Measurements from ENCODE around the gene HAPLN2.
"Not testable (repeated sequence)": the region's sequence is repeated elsewhere in the genome, so short reads cannot be mapped to it uniquely, and the experiment has no call there.

The HAPLN2 gene

DNA sequence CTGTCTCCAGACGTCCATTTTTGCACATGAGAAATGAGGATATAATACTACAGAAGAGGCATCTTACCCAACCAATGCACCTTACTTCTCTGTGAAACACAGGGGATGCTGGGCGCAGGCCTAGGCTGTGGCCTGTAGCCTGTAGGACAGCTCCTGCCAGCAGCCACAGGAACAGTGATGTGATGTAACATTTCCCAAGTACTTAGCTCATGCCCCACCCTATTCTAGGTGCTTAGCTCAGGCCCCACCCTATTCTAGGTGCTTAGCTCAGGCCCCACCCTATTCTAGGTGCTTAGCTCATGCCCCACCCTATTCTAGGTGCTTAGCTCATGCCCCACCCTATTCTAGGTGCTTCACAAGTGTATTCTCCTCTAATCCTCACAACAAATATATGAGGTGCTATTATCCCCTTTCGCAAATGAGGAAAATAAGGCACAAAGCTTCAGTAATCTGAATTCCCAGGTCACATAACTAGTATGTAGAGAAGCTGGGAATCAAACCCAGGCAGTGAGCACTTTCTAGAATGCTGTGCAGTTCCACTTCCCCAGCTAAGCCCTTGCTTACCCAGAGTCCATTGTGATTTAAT, 32.2 kb upstream of the HAPLN2 start:
- no peak overlapping the region for H3K4me3 ChIP-seq (ENCODE audit: low read depth, low read length)
- ChIA-PET CTCF (interaction anchor here (0.5 to 3.3 kb wide), 14 partner anchors 13 to 201 kb away, joined by 3 to 18 read pairs (median 4); partner anchors contain the start of gene GPATCH4), POLR2A (interaction anchor here (0.9 to 1.3 kb wide), 5 partner anchors 8 to 130 kb away, joined by 3 to 4 read pairs (median 4); no protein-coding TSS in a partner anchor)
- no peaks in the 10 kb centered on the region for H3K9me3 ChIP-seq (ENCODE audit: control insufficient read depth, insufficient read depth, low read depth, low read length)
- no peaks in the 10 kb centered on the region for H3K36me3 ChIP-seq (ENCODE audit: control insufficient read depth in 2 of 2, insufficient read depth in 1 of 2, low read length in 2 of 2)
- H3K4me1 ChIP-seq (ENCODE audit: control insufficient read depth, insufficient read depth, low read length) = no peaks in the 10 kb centered on the region
- TF ChIP-seq, protein P1, sequence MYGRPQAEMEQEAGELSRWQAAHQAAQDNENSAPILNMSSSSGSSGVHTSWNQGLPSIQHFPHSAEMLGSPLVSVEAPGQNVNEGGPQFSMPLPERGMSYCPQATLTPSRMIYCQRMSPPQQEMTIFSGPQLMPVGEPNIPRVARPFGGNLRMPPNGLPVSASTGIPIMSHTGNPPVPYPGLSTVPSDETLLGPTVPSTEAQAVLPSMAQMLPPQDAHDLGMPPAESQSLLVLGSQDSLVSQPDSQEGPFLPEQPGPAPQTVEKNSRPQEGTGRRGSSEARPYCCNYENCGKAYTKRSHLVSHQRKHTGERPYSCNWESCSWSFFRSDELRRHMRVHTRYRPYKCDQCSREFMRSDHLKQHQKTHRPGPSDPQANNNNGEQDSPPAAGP (tag by site-specific recombination; IDR thresholded peaks at IDR 0.05) = peak; percentile 92; the same call in 1 of the 2 replicates
- TF ChIP-seq ZNF777 (tag by site-specific recombination; IDR thresholded peaks at IDR 0.05; ENCODE audit: borderline replicate concordance) (no peak), KLF1 (tag by site-specific recombination; IDR thresholded peaks at IDR 0.05) (peak; percentile 95), SP3 (tag by site-specific recombination; IDR thresholded peaks at IDR 0.05) (peak; percentile 36; the same call in 1 of the 2 replicates)
- TF ChIP-seq, protein P2, sequence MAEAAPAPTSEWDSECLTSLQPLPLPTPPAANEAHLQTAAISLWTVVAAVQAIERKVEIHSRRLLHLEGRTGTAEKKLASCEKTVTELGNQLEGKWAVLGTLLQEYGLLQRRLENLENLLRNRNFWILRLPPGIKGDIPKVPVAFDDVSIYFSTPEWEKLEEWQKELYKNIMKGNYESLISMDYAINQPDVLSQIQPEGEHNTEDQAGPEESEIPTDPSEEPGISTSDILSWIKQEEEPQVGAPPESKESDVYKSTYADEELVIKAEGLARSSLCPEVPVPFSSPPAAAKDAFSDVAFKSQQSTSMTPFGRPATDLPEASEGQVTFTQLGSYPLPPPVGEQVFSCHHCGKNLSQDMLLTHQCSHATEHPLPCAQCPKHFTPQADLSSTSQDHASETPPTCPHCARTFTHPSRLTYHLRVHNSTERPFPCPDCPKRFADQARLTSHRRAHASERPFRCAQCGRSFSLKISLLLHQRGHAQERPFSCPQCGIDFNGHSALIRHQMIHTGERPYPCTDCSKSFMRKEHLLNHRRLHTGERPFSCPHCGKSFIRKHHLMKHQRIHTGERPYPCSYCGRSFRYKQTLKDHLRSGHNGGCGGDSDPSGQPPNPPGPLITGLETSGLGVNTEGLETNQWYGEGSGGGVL (tag by site-specific recombination; IDR thresholded peaks at IDR 0.05) = no peak
- no peak overlapping the region for H3K27ac ChIP-seq (ENCODE audit: extremely low read depth, low read depth, low read length)

DNA sequence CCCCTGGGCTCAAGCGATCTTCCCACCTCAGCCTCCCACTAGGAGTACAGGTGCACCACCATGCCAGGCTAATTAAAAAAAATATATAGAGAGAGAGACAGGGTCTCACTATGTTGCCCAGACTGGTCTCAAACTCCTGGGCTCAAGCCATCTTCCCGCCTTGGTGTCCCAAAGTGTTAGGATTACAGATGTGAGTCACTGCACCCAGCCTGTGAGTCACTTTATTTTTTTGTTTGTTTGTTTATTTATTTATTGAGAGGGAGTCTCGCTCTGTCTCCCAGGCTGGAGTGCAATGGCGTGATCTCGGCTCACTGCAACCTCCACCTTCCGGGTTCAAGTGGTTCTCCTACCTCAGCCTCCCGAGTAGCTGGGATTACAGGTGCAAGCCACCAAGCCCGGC, 31.3 kb upstream of the HAPLN2 start:
- POLR2A ChIA-PET; H3K4me1 ChIP-seq (ENCODE audit: control insufficient read depth, insufficient read depth, low read length); H3K9me3 ChIP-seq (ENCODE audit: control insufficient read depth, insufficient read depth, low read depth, low read length); H3K27ac ChIP-seq (ENCODE audit: extremely low read depth, low read depth, low read length); H3K36me3 ChIP-seq (ENCODE audit: control insufficient read depth in 2 of 2, insufficient read depth in 1 of 2, low read length in 2 of 2); H3K4me3 ChIP-seq (ENCODE audit: low read depth, low read length): not testable (repeated sequence)
- TF ChIP-seq, protein P1 (tag by site-specific recombination; IDR thresholded peaks at IDR 0.05) = 0 out of 2 replicates have a peak, but pooled peaks have one; percentile 22
- CTCF ChIA-PET = interaction anchor here (0.5 to 3.3 kb wide), 4 partner anchors 14 to 21 kb away, joined by 4 to 18 read pairs (median 6); partner anchors contain the start of gene GPATCH4

DNA sequence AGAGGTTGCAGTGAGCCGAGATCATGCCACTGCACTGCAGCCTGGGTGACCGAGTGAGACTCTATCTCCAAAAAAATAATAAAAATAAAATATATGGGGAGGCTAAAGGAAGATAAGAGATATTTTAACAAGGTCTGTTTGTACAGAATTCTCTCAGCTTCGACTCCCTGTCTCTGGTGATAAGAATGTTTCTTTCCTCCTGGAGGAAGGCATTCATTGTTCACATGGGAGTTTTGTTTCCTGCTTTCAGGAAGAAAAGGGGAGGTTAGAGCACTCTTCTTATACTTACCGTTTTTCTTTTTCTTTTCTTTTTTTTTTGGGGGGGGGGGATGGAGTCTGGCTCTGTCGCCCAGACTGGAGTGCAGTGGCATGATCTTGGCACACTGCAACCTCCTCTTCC, 29.7 kb upstream of the HAPLN2 start:
- POLR2A ChIA-PET = no interaction called here
- Histone ChIP-seq H3K4me1 (ENCODE audit: control insufficient read depth, insufficient read depth, low read length) (no peaks in the 10 kb centered on the region), H3K9me3 (ENCODE audit: control insufficient read depth, insufficient read depth, low read depth, low read length) (no peaks in the 10 kb centered on the region), H3K4me3 (ENCODE audit: low read depth, low read length) (no peak overlapping the region), H3K27ac (ENCODE audit: extremely low read depth, low read depth, low read length) (no peak overlapping the region), H3K36me3 (ENCODE audit: control insufficient read depth in 2 of 2, insufficient read depth in 1 of 2, low read length in 2 of 2) (peaks cover 0 to 22% of the 10 kb centered on the region in 2 experiments; a peak in 1 of 3 replicates)
- TF ChIP-seq ZNF48 (tag by site-specific recombination; IDR thresholded peaks at IDR 0.05) (no peak), ZNF404 (tag by site-specific recombination; IDR thresholded peaks at IDR 0.05) (no peak), ZNF24 (tag by site-specific recombination; IDR thresholded peaks at IDR 0.05) (no peak), ZIC2 (tag by site-specific recombination; IDR thresholded peaks at IDR 0.05) (no peak), EGR2 (tag by site-specific recombination; IDR thresholded peaks at IDR 0.05; ENCODE audit: low read depth) (no peak), SP2 (tag by site-specific recombination; IDR thresholded peaks at IDR 0.05) (no peak), KLF9 (tag by site-specific recombination; IDR thresholded peaks at IDR 0.05; ENCODE audit: low read depth) (no peak), ZNF600 (tag by site-specific recombination; IDR thresholded peaks at IDR 0.05) (no peak), ZNF777 (tag by site-specific recombination; IDR thresholded peaks at IDR 0.05; ENCODE audit: borderline replicate concordance) (no peak), MYNN (tag by site-specific recombination; IDR thresholded peaks at IDR 0.05; ENCODE audit: borderline replicate concordance) (no peak), ZNF138 (tag by site-specific recombination; IDR thresholded peaks at IDR 0.05; ENCODE audit: borderline replicate concordance) (no peak), ZNF623 (tag by site-specific recombination; IDR thresholded peaks at IDR 0.05) (no peak), ZNF701 (tag by site-specific recombination; IDR thresholded peaks at IDR 0.05) (no peak)
- TF ChIP-seq, protein P3, sequence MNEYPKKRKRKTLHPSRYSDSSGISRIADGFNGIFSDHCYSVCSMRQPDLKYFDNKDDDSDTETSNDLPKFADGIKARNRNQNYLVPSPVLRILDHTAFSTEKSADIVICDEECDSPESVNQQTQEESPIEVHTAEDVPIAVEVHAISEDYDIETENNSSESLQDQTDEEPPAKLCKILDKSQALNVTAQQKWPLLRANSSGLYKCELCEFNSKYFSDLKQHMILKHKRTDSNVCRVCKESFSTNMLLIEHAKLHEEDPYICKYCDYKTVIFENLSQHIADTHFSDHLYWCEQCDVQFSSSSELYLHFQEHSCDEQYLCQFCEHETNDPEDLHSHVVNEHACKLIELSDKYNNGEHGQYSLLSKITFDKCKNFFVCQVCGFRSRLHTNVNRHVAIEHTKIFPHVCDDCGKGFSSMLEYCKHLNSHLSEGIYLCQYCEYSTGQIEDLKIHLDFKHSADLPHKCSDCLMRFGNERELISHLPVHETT (tag by site-specific recombination; IDR thresholded peaks at IDR 0.05) = no peak
- TF ChIP-seq, protein P4, sequence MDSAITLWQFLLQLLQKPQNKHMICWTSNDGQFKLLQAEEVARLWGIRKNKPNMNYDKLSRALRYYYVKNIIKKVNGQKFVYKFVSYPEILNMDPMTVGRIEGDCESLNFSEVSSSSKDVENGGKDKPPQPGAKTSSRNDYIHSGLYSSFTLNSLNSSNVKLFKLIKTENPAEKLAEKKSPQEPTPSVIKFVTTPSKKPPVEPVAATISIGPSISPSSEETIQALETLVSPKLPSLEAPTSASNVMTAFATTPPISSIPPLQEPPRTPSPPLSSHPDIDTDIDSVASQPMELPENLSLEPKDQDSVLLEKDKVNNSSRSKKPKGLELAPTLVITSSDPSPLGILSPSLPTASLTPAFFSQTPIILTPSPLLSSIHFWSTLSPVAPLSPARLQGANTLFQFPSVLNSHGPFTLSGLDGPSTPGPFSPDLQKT (IDR thresholded peaks at IDR 0.05; ENCODE audit: borderline replicate concordance, low read depth, low read length) = no peak
- TF ChIP-seq, protein P5, sequence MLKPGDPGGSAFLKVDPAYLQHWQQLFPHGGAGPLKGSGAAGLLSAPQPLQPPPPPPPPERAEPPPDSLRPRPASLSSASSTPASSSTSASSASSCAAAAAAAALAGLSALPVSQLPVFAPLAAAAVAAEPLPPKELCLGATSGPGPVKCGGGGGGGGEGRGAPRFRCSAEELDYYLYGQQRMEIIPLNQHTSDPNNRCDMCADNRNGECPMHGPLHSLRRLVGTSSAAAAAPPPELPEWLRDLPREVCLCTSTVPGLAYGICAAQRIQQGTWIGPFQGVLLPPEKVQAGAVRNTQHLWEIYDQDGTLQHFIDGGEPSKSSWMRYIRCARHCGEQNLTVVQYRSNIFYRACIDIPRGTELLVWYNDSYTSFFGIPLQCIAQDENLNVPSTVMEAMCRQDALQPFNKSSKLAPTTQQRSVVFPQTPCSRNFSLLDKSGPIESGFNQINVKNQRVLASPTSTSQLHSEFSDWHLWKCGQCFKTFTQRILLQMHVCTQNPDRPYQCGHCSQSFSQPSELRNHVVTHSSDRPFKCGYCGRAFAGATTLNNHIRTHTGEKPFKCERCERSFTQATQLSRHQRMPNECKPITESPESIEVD (tag by site-specific recombination; IDR thresholded peaks at IDR 0.05) = no peak
- CTCF ChIA-PET = interaction anchor here (0.8 to 1.7 kb wide), 4 partner anchors 14 to 1326 kb away, joined by 3 to 6 read pairs (median 4); no protein-coding TSS in a partner anchor
